NCI-H748 treated with DMSO at 0.1 percent for 48 hours (cell line): ENCODE data around the gene MMAB.

ENCODE experiments used
- DNase-seq: peaks from one replicate; lab custom pipeline; 2025; lab: John Stamatoyannopoulos, UW

MMAB gene

DNA sequence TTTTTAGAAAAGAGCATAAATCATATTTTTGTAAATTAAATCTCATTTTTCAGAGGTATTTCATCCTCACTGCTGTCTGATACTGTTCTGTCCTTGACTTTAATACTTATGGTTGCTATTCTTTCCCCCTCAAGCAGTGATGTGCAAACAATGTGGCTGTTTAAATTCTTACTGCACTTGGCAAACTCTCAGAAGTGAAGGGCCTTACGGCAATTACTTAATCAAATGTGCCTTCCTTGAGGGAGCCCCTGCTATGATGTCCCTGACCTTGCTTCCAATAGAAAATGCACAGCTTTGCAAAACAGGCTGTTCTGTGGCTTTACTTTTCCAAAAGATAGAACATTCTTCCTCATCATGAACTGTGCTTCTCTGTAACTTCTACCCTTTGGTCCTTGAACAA, 60.7 kb downstream of the MMAB start:
- DNase-seq: no peak

DNA sequence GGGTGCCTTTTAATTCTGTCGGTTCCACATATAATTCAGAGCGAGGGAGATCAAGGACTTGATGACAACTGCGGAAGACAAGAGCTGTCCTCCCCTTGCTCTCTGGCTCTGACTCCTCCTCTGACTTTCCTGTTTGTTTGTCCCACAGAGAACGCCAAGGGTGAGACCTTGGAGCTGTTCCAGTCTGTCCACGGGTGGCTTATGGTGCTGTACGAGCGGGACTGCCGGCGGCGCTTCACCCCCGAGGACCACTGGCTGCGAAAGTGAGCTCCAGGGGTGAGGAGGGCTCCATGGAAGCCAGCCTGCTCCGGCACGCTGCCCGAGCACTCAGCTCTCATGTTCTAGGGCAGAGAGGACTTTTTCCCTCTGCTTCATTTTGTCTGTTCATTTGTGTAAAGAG, 63.1 kb downstream of the MMAB start:
- no peak for DNase-seq

DNA sequence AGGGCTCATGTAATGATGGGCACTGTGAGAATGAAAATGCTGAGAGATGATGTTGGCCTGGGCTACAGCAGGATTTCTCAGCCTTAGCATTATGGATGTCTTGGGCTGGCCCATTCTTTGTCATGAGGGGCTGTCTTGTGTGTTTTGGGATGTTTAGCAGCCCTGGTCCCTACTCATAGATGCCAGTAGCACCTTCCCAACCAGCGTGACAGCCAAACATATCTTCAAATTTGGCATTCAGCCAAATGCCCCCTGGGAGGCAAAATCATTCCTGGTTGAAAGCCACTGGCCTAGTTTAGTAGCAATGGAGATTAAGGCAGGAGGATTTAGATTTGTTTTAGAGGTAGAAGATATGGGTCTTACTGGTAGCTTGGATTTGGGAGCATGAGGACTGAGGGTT, 69.2 kb downstream of the MMAB start:
- no peak for DNase-seq
